ENCODE measurements around the gene TRMO. TPM values are rescaled to one million over a fixed set of nuclear protein-coding genes. Genes with fewer than 3 reads are reported as not detected.

The TRMO gene
- total RNA-seq, 1 donor from 2014 or later, result 9.2 TPM

DNA sequence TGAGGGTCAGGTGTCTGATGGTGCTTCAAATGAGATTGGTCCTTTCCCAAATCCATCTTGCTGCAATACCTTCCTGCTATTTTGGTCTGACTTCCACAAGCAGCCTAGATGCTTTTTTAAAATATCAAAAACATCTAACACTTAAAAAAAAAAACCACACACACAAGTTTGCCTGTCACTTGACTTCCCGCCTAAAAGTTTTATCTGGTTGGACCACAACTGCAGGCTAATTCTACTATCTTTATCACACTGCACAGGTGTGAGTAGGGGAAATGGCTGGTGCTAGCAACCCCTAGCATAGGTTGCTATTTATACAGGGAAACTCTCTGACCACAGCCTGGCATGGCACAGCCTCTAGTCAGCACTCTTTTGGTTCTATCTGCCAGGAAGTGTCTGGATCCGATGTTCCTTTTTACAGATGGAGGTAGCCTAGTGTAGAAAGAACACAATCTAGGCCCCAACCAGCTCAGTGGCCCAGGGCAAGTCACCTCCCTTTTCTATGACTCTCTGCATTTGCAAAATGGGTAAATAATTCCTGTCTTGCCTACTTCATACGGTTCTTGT, 15.9 kb upstream of the TRMO start, which contains the start of gene HEMGN:
HEMGN (minus strand) TSS at position 92 of the 564 bp plus-strand sequence; CDS start at position 56, 36 bp downstream.
- no peak for DNase-seq (ENCODE audit: low spot score)

GRCh38 chr9:97936998-97937397, 14.7 kb upstream of the TRMO start:
- no peak for DNase-seq (ENCODE audit: low spot score)

GRCh38 chr9:97935276-97935675, 13.0 kb upstream of the TRMO start:
- no peak for DNase-seq (ENCODE audit: low spot score)

DNA sequence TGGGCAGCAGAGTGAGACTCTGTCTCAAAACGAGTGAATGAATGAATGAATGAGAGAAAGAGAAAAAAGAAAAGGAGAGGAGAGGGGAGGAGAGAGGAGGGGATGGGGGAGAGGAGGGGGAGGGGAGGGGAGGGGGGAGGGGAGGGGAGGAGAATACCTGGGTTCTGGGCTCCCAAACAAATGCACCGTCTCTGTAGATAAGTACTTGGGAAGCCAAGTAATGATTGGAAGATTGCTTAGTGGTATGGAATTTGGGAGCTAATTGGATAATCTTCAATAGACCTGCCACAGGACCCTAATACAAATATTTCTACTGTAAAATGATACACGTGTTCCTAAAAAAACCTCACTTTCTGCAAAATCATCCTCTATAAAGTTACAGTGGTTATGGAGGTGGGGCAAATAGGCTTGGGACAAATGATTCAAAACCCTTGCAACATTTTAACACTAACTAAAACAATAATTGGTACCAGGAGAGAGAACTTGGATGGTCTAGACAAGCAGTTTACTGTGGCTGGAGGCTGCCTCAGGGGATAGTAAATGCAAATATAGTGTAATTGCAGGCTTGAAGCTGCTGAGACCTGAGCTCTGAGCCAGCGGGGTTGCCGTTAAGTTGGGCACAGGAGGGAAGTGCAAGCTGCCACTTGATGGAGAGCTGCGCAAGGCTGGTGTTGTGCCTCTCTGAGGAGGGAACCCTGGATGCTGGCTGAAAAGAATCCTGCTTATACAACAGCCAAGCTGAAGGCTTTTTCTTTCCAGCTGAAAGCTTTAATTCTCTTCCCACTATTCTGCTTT, 12.2 kb upstream of the TRMO start:
- DNase-seq (ENCODE audit: low spot score), result no peak

DNA sequence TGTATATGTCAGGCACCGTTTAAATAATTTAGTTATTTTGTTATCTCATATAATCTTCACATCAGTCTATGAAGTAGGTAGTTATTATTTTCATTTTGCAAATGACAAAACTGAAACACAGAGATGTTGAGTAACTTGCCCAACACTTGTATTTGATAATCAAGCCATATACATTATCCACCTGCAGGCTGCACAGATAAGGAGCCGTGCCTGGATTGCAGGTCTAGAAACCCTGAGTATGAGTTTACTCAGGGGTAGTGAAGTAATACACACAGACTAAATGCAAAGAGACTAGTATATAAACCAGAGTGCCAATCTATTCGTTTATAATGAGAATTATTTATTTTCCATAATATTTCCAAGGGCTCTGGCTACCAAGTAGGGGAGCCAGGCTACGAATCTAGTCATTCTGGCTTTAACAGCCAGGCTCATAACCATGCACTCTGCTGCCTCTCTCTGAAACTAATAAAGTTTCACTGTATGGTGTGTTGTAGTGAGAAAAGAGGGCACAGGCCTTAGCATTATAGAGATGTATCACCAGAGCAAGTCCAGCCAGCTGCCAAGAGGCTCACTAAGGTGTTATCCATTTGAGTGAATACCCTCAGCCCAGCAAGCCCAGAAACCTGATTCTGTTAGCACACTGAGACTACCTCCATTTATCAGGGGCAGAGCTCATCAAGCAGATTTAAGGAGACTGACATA, 11.1 kb upstream of the TRMO start:
- DNase-seq (ENCODE audit: low spot score), result no peak

- DNase-seq (ENCODE audit: low spot score), result no peak
Observed at GRCh38 chr9:97930972-97931371, 8.7 kb upstream of the TRMO start.

- no peak for DNase-seq (ENCODE audit: low spot score)
Observed at GRCh38 chr9:97928986-97929604, 6.8 kb upstream of the TRMO start.

DNA sequence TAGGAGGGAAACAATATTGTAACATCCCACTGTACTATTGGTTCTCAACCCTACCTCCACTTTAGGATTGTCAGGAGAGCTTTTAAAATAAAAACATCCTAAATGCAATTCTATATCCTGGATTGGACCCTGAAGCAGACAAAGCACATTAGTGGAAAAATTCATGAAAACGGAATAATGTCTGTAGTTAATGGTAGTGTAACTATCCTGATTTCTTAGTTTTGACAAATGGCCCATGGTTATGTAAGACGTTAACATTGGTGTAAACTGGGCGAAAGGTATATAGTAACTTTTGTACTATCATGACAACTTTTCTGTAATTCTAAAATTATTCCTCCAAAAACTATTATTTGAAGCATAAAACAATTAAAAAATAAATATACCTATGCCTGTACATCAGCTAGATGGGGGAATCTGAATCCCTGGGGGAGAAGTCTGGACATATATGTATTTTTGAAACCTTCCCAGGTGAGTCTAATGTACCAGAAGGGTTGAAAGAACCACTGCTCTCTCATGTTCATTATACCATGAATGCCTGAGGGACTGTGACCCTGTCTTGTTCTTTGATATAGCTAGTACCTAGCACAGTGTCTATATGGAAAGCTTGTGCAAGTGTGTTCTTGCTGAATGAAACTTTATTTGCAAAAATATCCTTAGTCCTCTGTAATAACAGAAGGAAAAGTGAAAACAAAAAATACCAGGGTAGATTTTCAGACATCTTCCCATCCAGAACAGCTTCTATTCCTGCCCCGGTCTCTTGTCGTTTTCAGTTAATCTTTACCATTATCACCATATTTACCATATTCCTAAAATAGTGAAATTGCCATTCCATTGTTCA, 3.4 kb upstream of the TRMO start:
- DNase-seq (ENCODE audit: low spot score), result no peak

GRCh38 chr9:97924386-97924785, 2.1 kb upstream of the TRMO start:
- DNase-seq (ENCODE audit: low spot score), result no peak

DNA sequence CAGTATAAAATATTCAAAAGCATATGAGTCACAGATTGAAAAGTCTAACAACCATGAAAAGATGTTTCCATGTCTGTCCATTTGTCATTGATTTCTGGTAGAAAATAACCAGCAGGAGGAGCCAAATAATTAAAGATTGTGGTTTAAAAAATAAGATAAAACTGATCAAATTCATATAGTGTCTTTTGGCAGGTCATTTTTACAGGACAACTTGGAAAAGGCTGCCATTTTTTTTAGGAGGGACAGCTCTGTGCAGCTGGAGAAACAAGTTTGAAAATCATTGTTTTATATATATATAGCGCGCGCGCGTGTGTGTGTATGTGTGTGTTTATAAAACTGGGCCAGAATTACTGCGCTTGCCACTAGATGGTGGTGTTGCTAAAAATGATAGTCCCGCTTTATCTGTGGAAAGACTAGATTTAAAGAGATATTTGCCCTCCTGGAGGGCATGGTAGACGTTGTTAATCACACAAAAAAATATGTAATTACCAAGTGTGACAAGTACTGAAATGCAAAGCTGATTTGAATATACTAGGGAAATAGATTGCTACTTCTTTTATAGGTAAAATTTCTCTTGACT, 1.3 kb upstream of the TRMO start:
- DNase-seq (ENCODE audit: low spot score), result no peak

DNA sequence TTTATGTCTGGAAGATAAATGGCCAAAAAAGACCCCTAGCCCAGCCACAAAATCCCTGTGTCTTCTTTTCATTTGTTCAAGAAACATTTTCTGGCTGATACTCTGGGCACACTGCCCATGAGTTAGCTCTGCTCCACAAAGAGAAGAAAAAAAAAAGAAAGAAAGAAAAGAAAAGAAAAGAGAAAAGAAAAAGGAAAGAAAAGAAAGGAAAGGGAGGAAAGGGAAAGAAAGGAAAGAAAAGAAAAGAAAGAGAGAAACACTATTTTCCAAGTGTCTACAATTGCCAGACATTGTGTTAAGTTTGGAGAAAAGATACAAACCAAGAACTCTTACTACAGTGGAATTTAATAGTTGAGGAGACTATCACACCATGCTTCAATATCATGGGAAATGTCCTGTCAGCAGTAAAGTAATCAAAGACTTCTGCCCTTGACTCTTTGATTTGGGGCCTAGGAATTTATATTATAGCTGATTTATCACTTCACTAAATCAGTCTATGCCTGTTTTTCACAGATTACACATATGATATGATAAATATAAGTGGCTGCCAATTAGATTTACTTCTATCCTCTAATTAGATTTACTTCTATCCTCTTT, 3.0 kb downstream of the TRMO start:
- no peak for DNase-seq (ENCODE audit: low spot score)

GRCh38 chr9:97918611-97919010, 3.7 kb downstream of the TRMO start:
- DNase-seq (ENCODE audit: low spot score), result no peak

- DNase-seq (ENCODE audit: low spot score), result no peak
Observed at GRCh38 chr9:97911970-97912369, 10.3 kb downstream of the TRMO start.

DNA sequence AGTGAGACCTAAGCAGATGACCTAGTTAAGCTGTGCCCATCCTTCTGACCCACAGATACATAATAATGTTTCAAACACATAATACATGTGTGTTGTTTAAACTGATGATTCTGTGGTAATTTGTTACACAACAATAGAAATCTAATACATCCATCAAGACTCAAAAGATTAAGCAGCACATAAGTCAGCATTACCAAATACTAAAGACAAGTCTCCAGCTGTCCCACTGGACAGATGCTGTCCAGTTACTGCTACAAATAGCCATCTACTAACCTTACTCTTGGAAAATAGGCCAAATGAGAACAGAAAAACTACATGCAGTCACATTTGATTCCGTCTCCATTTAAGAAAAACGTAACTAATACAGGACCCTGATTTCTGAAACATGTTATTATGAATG, 10.8 kb downstream of the TRMO start:
- DNase-seq (ENCODE audit: low spot score), result no peak

- DNase-seq (ENCODE audit: low spot score), result no peak
Observed at GRCh38 chr9:97910357-97910756, 11.9 kb downstream of the TRMO start.

- no peak for DNase-seq (ENCODE audit: low spot score)
Observed at GRCh38 chr9:97908705-97909104, 13.6 kb downstream of the TRMO start.

GRCh38 chr9:97907632-97908031, 14.7 kb downstream of the TRMO start:
- DNase-seq (ENCODE audit: low spot score), result no peak

- DNase-seq (ENCODE audit: low spot score), result no peak
Observed at GRCh38 chr9:97907046-97907445, 15.3 kb downstream of the TRMO start.

- no peak for DNase-seq (ENCODE audit: low spot score)
Observed at GRCh38 chr9:97906236-97906831, 16.0 kb downstream of the TRMO start.

GRCh38 chr9:97905228-97905627, 17.1 kb downstream of the TRMO start:
- DNase-seq (ENCODE audit: low spot score), result no peak

All from mesenteric fat pad (tissue), 1 donor.